GM18870 (cell line): ENCODE results near the gene FOXF1.

Experiments used
- ATAC-seq: cut with Tn5 transposase; IDR thresholded peaks from one replicate; pipeline ENCODE4 v1.9.1; 2021; ENCODE audit warnings: moderate library complexity; ENCODE audit not compliant: unreplicated experiment

FOXF1 gene

GRCh38 chr16:86510465-86511261, at the start of gene FOXF1:
FOXF1 (plus strand) TSS chr16:86510527; CDS start chr16:86510570, 43 bp downstream.
- no peak for ATAC-seq

GRCh38 chr16:86461037-86461436, 49.3 kb upstream of the FOXF1 start:
- ATAC-seq = no peak

GRCh38 chr16:86462334-86463084, 47.8 kb upstream of the FOXF1 start:
- ATAC-seq = no peak

GRCh38 chr16:86464044-86464443, 46.3 kb upstream of the FOXF1 start:
- ATAC-seq = no peak

GRCh38 chr16:86465434-86465833, 44.9 kb upstream of the FOXF1 start:
- ATAC-seq = no peak

GRCh38 chr16:86466696-86467406, 43.5 kb upstream of the FOXF1 start:
- no peak for ATAC-seq

- ATAC-seq = no peak
Observed at GRCh38 chr16:86467490-86467889, 42.8 kb upstream of the FOXF1 start.

- no peak for ATAC-seq
Observed at GRCh38 chr16:86470964-86471363, 39.4 kb upstream of the FOXF1 start.

- no peak for ATAC-seq
Observed at GRCh38 chr16:86471896-86472295, 38.4 kb upstream of the FOXF1 start.

- ATAC-seq = no peak
Observed at GRCh38 chr16:86472366-86472765, 38.0 kb upstream of the FOXF1 start.

- ATAC-seq = no peak
Observed at GRCh38 chr16:86476956-86477534, 33.3 kb upstream of the FOXF1 start.

GRCh38 chr16:86477642-86478041, 32.7 kb upstream of the FOXF1 start:
- no peak for ATAC-seq

- no peak for ATAC-seq
Observed at GRCh38 chr16:86478779-86479178, 31.5 kb upstream of the FOXF1 start.

- no peak for ATAC-seq
Observed at GRCh38 chr16:86479419-86479818, 30.9 kb upstream of the FOXF1 start.

GRCh38 chr16:86480444-86480843, 29.9 kb upstream of the FOXF1 start:
- no peak for ATAC-seq

- no peak for ATAC-seq
Observed at GRCh38 chr16:86481607-86482006, 28.7 kb upstream of the FOXF1 start.

GRCh38 chr16:86484240-86484639, 26.1 kb upstream of the FOXF1 start:
- ATAC-seq = no peak

GRCh38 chr16:86485746-86486145, 24.6 kb upstream of the FOXF1 start:
- ATAC-seq = no peak

- no peak for ATAC-seq
Observed at GRCh38 chr16:86490859-86491639, 19.3 kb upstream of the FOXF1 start.

GRCh38 chr16:86491640-86492023, 18.7 kb upstream of the FOXF1 start:
- no peak for ATAC-seq
